HG03457 (cell line): ENCODE results near the gene RANBP3L.
A peak's percentile ranks its signal among the peaks of the same experiment; 100 is the strongest.

Experiments
- ATAC-seq: cut with Tn5 transposase; IDR thresholded peaks from one replicate; pipeline ENCODE4 v1.9.1; 2021; ENCODE audit warnings: moderate number of reproducible peaks; ENCODE audit not compliant: unreplicated experiment

Gene RANBP3L

GRCh38 chr5:36246036-36246800 lies 55.5 kb downstream of the RANBP3L start:
- ATAC-seq = no peak

- no peak for ATAC-seq
These were observed 57.6 kb downstream of the RANBP3L start for GRCh38 chr5:36244076-36244475.

- ATAC-seq = no peak
These were observed 58.0 kb downstream of the RANBP3L start for GRCh38 chr5:36243653-36244052.

GRCh38 chr5:36242534-36243485 lies 58.9 kb downstream of the RANBP3L start:
- no peak for ATAC-seq

- peak; percentile 86 for ATAC-seq
These were observed 59.8 kb downstream of the RANBP3L start, which contains the start of gene NADK2 for GRCh38 chr5:36241631-36242533. NADK2 (minus strand) TSS chr5:36241925; CDS start chr5:36241798, 127 bp downstream.

GRCh38 chr5:36240779-36241630 lies 60.7 kb downstream of the RANBP3L start:
- peak; percentile 13 for ATAC-seq

- no peak for ATAC-seq
These were observed 62.1 kb downstream of the RANBP3L start for GRCh38 chr5:36239370-36240293.

- no peak for ATAC-seq
These were observed 63.0 kb downstream of the RANBP3L start for GRCh38 chr5:36238502-36239295.

- ATAC-seq = no peak
These were observed 64.0 kb downstream of the RANBP3L start for GRCh38 chr5:36237751-36238150.

- no peak for ATAC-seq
These were observed 64.9 kb downstream of the RANBP3L start for GRCh38 chr5:36236801-36237200.

- no peak for ATAC-seq
These were observed 69.2 kb downstream of the RANBP3L start for GRCh38 chr5:36232533-36232932.

GRCh38 chr5:36230151-36230790 lies 71.4 kb downstream of the RANBP3L start:
- ATAC-seq = no peak

GRCh38 chr5:36228505-36228904 lies 73.2 kb downstream of the RANBP3L start:
- no peak for ATAC-seq

GRCh38 chr5:36227046-36227445 lies 74.7 kb downstream of the RANBP3L start:
- no peak for ATAC-seq

- no peak for ATAC-seq
These were observed 79.1 kb downstream of the RANBP3L start for GRCh38 chr5:36222620-36223019.

- no peak for ATAC-seq
These were observed 83.7 kb downstream of the RANBP3L start for GRCh38 chr5:36217988-36218387.

- ATAC-seq = no peak
These were observed 84.1 kb downstream of the RANBP3L start for GRCh38 chr5:36217567-36217966.
